Hematopoietic multipotent progenitor cell treated with erythropoietin and hydrocortisone succinate and interleukin-3 and kit ligand, for 17 days (in vitro differentiated cells): ENCODE data around the gene MAN2B2.

ENCODE experiments used
- DNase-seq: peaks from one replicate; pipeline ENCODE4 v3.0.0-alpha.2; 2015; ENCODE audit warnings: low spot score

The MAN2B2 gene

DNA sequence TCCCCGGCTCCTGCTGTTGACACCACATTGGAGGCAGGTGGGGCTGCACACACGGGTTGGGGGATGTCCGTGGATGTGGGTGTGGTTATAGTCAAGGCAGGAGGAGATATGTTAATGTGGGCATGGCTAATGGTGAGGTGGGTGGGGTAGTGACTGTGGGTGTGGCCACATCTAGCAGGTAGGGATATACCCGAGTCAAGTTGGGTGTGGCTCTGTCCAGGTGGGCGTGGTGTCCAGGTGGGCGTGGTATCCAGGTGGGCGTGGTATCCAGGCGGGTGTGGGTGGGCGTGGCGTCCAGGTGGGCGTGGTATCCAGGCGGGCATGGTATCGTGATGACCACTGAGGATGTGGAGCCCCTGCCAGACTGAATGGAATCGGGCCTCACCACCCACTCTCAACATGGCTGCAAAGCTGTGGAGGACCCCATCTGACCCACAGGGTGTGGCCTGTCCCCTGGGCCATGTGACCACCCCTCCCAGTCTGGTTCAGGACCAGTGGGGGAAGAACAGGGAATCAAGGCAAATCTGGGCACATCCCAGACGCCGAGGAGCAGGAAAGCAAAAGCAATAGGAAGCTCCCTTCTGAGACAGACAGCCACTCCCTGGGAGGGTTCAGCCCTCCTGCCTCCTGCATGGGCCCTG, 21.0 kb downstream of the MAN2B2 start:
- peak; percentile 59 for DNase-seq

DNA sequence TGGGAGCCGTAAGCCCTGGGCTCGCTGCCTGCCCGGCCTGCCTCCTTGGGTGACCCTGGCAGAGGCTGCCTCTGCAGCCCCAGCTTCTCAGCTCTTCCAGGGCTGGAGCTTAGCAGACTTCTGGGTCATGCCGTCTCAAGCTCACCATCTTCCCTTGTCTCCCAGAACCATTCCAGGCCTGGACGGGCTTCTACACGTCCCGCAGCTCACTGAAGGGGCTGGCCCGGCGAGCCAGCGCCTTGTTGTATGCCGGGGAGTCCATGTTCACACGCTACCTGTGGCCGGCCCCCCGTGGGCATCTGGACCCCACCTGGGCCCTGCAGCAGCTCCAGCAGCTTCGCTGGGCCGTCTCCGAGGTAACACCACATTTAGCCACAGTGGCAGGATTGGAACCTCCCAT, 22.0 kb downstream of the MAN2B2 start:
- DNase-seq = no peak

- DNase-seq = no peak
Measured at GRCh38 chr4:6598127-6598526, 23.1 kb downstream of the MAN2B2 start.

DNA sequence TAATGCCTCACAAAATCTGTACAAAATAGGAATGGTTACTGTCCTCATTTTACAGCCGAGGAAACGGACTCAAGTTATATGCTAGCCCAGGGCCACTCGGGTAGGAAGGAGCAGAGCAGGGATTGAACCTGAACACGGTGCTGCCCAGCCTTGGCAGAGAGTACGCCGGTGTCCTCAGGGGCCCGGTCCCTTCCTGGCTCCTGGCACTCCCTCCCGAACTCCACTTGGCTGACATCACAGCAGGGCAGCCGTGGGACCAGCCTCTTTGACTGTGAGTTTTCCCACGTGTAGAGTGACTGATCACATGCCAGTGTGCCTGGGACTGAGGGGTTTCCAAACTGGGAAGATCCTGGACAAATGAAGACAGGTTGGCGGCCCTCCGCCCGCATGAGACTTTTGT, 23.7 kb downstream of the MAN2B2 start:
- DNase-seq = no peak

DNA sequence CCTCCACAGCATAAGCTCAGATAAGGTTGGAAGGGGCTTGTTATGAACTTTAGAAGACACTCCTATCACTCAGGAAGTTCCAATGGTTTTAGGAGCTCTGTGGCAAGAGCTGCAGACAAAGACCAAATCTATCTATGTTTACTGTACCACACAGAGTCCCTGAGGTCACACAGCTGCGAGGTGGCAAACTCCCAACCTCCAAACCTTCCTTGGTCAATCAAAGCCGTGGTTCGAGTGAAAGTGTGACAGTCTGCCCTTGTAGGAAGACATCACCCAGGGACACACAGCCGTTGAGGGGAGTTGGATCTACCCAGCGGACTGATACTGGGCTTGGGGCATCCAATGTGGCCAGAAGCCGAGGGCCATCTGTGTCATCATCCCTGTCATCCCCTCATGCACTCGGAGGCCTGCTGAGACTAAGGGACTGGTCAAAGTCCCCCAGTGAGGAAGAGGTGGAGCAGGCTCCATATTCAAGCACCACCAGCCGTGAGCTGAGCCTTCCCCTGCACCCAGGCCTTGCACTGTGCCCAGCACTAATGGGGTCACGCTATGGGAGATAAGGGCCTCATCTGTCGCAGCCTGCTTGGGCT, 26.8 kb downstream of the MAN2B2 start:
- no peak for DNase-seq

GRCh38 chr4:6602289-6602688, 27.3 kb downstream of the MAN2B2 start:
- no peak for DNase-seq

DNA sequence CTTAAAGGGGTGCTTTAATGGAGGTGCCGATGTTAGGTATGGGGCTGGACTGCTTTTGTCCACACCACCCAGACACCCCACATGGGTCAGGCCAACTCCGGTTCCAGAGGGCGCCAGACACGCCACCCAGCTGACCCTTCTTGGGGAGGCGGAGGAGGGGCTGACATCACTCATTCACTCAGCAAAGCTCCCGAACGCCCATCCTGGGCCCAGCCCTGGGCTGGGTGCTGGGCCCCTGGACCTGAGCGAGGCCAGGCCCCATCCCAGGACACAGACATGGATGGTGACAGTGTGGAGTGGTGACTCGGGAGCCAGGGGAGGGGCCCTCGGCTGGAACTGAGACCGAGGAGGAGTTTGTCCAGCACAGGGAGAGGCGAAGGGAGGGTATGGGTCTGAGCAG, 28.1 kb downstream of the MAN2B2 start:
- no peak for DNase-seq

DNA sequence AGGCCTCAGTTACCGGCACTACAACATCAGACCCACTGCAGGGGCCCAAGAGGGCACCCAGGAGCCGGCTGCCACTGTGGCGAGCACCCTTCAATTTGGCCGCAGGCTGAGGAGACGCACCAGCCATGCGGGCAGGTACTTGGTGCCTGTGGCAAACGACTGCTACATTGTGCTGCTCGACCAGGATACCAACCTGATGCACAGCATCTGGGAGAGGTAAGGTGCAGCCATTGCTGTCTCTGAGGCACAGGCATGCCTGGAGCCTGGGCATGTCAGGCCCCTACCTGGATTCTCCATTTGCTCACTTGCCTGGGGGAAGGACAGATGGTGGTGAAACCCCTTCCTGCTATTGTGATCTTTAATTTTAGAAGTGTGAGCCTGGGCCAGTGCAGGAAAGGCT, 30.1 kb downstream of the MAN2B2 start:
- DNase-seq = no peak

- DNase-seq = no peak
Measured at GRCh38 chr4:6605605-6606004, 30.6 kb downstream of the MAN2B2 start.

DNA sequence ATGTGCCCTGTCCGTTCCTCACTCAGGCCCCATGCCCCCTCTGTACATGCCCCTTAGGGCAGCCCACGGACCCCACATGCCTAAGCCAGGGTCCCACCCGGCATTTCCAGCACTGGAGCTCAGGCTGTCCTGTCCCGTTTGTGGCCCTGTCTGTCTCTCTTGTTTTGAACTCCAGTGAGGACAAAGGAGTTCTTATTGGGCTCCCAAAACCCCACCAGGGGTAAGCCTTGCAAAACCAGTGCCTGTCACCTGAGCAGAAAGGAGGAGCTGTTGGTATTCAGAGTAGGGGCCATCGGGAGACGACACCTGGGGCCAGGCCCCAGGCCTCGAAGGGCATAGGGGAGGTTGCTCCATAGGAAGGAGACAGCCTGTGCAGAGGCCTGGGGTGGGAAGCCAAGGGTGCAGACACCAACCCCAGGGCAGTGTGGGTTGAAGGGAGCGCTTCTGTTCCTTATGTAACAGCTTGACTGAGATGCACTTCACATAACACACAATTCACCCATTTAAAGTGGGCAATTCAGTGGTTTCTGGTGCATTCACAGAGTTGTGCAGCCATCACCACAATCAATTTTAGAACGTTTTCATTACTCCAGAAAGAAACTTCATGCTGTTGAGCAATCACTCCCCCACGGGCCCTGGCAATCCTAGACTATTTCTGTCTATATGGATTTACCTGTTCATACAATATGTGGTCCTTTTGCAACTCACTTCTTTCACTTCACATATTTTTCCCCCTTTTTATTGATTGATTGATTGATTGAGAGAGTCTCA, 31.7 kb downstream of the MAN2B2 start:
- DNase-seq = no peak

DNA sequence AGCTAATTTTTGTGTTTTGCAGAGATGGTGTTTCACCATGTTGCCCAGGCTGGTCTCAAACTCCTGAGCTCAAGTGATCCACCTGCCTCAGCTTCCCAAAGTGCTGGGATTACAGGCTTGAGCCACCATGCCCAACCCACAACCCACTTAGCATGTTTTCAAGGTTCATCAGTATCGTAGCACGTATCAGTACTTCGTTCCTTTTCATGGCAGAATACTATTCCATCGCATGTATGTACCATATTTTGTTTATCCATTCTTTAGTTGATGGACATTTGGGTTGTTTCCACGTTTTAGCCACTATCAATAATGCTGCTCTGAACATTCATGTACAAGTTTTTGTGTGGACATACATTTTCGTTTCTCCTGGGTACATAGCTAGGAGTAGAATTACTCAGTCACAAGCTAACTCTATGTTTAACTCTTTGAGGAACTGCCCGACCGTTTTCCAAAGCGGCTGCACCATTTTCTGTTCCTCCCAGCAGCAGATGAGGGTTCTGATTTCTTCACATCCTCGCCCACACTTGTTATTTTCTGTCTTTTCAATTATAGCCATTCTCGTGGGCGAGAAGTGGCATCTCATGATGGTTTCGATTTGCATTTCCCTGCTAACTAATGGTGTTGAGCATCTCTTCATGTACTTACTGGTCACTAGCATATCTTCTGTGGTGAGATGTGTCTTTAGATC, 32.5 kb downstream of the MAN2B2 start:
- DNase-seq = no peak

DNA sequence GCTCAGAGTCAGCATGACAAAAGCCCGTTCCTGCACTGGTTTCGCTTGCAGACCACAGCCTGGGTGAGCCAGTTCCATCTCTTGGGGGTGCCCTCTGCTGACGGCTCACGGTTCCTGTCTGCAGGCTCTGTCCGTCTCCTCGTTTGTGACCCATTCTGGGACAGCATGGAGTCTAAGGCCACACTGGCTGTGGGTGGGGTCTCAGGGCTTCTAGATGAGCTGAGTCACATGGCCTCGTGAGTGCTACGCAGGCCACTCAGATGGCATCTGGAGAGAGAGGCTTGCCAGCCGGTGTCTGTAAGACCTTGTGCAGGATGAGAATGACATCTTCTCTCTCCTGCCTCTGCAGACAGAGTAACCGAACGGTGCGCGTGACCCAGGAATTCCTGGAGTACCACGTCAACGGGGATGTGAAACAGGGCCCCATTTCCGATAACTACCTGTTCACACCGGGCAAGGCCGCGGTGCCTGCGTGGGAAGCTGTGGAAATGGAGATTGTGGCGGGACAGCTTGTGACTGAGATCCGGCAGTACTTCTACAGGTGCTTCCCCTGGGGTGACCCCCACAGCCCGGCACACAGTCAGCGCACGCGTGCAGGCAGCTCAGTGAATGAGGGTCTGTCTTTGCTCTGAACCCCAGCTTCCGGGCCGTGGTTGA, 33.9 kb downstream of the MAN2B2 start:
- DNase-seq = no peak

GRCh38 chr4:6609415-6610079, 34.6 kb downstream of the MAN2B2 start:
- DNase-seq = no peak

DNA sequence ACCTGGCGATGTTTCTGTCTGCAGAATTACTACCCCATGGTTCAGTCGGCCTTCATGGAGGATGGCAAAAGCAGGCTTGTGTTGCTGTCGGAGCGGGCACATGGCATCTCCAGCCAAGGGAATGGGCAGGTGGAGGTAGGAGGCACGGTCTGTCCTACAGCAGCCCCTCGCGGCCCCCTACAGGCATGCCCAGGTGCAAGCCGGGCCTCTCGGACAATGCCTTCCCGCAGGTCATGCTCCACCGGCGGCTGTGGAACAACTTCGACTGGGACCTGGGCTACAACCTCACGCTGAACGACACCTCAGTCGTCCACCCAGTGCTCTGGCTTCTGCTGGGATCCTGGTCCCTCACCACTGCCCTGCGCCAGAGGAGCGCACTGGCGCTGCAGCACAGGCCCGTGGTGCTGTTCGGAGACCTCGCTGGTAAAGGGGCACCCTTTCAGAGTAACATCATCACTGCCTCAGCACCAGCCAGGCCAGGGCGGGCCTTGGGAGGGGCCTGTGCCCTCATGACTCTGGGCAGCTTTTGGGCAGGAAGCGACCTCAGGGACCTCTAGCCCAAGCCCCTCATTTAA, 36.0 kb downstream of the MAN2B2 start:
- DNase-seq = no peak

DNA sequence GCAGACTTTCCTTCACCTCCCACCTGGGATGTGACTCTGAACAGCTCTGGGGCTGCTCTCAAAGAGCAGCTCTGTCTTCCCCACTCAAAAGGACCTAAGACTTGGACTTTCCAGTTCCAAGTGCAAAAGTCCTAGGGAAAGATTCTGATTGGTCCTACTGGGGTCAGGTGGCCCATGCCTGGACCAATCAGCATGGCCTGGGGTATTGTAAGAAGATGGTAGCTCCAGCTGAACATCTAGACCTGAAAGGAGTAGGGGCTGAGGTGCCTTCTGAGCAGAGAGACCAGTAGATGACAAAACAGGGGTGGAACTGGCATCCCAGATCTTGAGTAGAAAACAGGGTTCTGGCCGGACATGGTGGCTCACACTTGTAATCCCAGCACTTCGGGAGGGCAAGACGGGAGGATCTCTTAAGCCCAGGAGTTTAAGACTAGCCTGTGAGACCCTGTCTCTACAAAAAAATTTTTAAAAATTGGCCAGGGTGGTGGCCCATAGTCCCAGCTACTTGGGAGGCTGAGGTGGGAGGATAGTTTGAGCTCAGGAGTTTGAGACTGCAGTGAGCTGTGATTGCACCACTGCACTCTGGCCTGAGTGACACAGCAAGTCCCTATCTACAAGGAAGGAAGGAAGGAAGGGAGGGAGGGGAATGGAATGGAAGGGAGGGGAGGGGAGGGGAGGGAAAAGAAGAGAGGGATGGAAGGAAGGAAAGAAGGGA, 38.1 kb downstream of the MAN2B2 start:
- no peak for DNase-seq

DNA sequence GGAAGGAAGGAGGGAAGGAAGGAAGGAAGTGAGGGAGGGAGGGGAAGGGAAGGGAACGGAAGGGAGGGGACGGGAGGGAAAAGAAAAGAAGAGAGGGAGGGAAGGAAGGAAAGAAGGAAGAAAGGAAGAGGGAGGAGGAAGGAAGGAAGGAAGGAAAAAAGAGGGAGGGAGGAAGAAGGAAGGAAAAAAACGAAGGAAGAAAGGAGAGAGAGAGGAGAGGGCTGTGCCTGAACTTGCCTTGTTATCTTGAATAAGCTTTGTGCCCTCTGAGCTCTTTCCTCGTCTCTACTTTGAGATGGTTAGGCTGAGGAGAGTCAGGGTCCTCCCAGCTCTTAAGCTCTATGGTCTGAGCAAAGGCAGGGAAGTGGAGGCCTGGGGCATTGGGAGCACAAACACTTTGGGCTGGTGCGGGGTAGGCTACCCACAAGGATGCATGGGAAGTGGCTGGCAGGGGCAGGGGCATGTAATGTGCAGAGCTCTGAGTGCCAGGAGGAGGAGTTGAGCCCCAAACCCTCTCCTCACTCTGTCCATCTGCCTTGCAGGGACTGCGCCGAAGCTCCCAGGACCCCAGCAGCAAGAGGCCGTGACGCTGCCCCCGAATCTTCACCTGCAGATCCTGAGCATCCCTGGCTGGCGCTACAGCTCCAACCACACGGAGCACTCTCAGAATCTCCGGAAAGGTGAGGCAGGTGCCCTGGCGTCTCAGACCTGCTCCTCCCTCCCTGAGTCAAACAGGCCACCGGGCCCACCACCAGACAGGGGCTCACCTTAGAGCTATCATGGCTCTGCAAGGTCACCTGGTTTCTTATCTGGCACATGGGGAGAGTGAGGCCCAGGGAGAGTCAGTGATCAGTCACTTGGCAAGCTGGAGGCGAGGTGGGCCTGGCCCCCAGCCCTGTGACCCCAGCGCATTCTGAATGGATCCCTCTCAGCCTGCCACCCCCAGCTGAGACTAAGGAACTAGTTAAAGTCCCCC, 39.0 kb downstream of the MAN2B2 start:
- DNase-seq = no peak

DNA sequence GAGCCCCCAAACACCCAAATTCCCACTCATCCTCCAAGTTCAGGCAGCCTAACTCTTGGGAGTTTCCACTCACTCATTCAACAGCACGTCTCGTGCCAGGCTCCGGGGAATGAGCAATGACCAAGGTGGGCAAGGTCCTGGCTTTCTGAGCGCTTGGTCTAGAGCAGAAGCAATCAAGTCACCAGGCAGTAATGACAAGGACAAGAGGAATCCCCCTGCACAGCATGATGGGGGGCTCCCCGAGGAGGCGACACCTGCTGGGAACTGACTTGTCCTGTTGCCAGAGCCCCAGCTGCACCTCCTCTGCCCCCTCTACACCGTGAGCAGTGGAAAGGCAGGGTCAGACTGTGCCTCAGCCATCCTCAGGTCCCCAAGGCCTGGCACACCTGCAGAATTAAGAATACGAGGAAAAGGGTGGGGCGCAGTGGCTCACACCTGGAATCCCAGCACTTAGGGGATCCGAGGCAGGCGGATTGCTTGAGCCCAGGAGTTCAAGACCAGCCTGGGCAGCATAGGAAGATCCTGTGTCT, 39.8 kb downstream of the MAN2B2 start:
- no peak for DNase-seq

DNA sequence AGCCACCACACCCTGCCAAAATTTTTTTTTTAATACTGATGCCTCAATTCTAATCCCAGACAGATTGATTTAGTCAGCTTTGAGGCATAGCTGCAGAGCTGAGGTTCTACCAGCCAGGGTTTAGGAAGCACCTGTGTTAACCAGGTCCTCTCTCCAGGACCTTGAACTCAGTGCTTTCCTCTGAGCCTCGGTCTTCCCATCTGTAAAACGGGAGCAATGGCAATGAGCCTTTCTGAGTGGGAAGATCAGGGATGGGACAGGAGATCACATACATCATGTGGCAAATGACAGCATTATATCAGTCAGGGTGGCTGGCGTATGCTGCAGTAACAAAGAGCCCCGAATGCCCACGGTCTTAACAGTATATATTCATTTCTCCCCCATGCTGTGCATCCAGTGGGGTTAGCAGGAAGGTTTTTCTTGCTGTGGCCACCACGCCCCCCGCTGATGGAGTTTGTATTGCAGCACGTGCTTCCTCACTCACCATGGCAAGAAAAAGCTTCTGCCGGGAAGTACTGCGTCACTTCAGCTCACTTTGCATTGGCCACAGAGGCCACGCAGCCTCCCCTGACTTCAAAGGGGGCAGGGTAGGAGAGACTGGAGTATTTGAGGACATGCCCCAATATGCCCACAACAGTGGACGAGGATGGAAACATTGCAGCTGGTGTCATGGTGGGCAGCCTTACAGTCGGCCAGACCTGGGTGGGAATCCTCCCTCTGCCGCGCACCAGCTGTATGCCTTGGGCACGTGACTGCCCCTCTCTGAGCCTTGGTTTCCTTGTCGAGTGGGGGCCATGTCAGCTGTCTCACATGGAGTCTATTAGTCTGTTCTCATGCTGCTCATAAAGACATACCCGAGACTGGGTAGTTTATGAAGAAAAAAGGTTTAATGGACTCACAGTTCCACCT, 41.4 kb downstream of the MAN2B2 start:
- DNase-seq = no peak
